Ovary (tissue), 10 donors: ENCODE measurements around the gene PSME2. TPM values are rescaled to one million over a fixed set of nuclear protein-coding genes. Genes with fewer than 3 reads are reported as not detected.

Source experiments
- DNase-seq, 5 donors: peaks; one replicate each; pipeline ENCODE4 v3.0.0-alpha.2; 2019 to 2020
- H3K27ac ChIP-seq, 2 donors: fragments of 200-600 bp; one replicate each; pipeline versions ENCODE4 v1.5.1 to v1.8.0; 2019 to 2022
- H3K27me3 ChIP-seq: fragments of 200-600 bp; one replicate; pipeline ENCODE4 v1.8.0; 2022
- H3K36me3 ChIP-seq: fragments of 200-600 bp; sonication (generic); one replicate; pipeline ENCODE4 v1.5.1; 2019
- H3K4me1 ChIP-seq: one replicate; pipeline ENCODE4 v1.8.1; 2013; ENCODE audit warnings: mild to moderate bottlenecking, moderate library complexity; ENCODE audit not compliant: insufficient read depth
- H3K4me3 ChIP-seq: fragments of 200-600 bp; sonication (generic); one replicate; pipeline ENCODE4 v1.5.1; 2017
- H3K9me3 ChIP-seq, 2 donors: fragments of 200-600 bp in 1 of 2; sonication (generic) in 1 of 2; one replicate each; pipeline versions ENCODE4 v1.5.1 to v1.8.1; 2013 to 2019; ENCODE audit warnings: mild to moderate bottlenecking in 1 of 2, moderate library complexity in 1 of 2
- CTCF ChIP-seq, 3 donors: fragments of 450-650 bp in 2 of 3; fragments of 200-600 bp in 1 of 3; IDR thresholded peaks; one replicate each; pipeline versions ENCODE4 v1.5.1 to v1.8.0; 2016 to 2022; ENCODE audit warnings: antibody characterized with exemption in 3 of 3, mild to moderate bottlenecking in 1 of 3
- EP300 ChIP-seq: sonication (generic); formaldehyde crosslinking; IDR thresholded peaks from one replicate; pipeline ENCODE4 v1.6.1; 2017; ENCODE audit warnings: antibody characterized with exemption
- POLR2A ChIP-seq: fragments of 450-650 bp; IDR thresholded peaks from one replicate; pipeline ENCODE4 v1.6.1; 2017; ENCODE audit warnings: antibody characterized with exemption, mild to moderate bottlenecking, moderate library complexity
- WGBS, 3 donors: extraction: QIAGEN DNeasy Blood & Tissue Kit in 1 of 3; methylation state at CpG; one replicate each; pipeline versions ENCODE4 v1.1.5 to v1.1.7; 2013 to 2017; 5-methylcytosine and 5-hydroxymethylcytosine counted together
- intact Hi-C, 4 donors: fragments of 100-400 bp; cut with DNase I; formaldehyde crosslinking; loops; one replicate each; pipeline versions ENCODE4 v1.11.0 to v1.15.1; 2022 to 2023
- long read RNA-seq, 3 donors: library from polyadenylated mRNA in 2 of 3; unstranded in 2 of 3; transcript quantifications; one replicate each; pipeline ENCODE4 v2.0.0 and lab custom pipeline, GENCODE V29; 2021 to 2026
- polyA plus RNA-seq, 2 donors: library from polyadenylated mRNA; stranded (reverse); fragments of 200-250 nt in 1 of 2; fragments of 350-450 nt in 1 of 2; fragmentation: Illumina TruSeq in 1 of 2; extraction: RNeasy Lipid Tissue Mini Kit (QIAGEN cat#74804) in 1 of 2; gene quantifications; one replicate each; pipeline ENCODE4 v1.2.3, GENCODE V29; 2013 to 2014
- total RNA-seq, 7 donors: library from RNA; depleted of rRNA in 2 of 7; stranded (reverse); fragments of >200 nt in 2 of 7; fragmentation: NEBNext Ultra II Directional in 3 of 7; extraction: Animal tissue kit (Norgen Biotek cat#: 25700) in 3 of 7; gene quantifications; one replicate each; pipeline versions ENCODE4 v1.1.0 to v1.2.4, GENCODE V29; 2016 to 2023
- donor health status: DM: no; HTN: no; CAD: no; lungs with moderate emphysema.
- donor health status: DM: no; HTN: no; CAD: no.
- donor health status: Bipolar disorder and iron deficiency.
- donor health status: DM: yes; HTN: yes; CAD: no.
- donor health status: DM: no; HTN: no; CAD: no.
- donor health status: DM: yes; HTN: yes; CAD: no.

PSME2 gene
- total RNA-seq = 100 to 1,000 TPM in 3 of 7 donors, 10 to 100 TPM in 4; 34.7 to 129 (median 95.6) TPM
- polyA plus RNA-seq = 100 to 1,000 TPM in 1 of 2 donors, 10 to 100 TPM in 1; 82.5 to 160 TPM
- long read RNA-seq, donor 1, transcript PSME2-201 (11 exons, 1,404 nt) = major isoform, 44 of 92 reads
- long read RNA-seq, donor 1, partial matches to known transcripts = 4 of 92 reads
- long read RNA-seq, donor 1, other reads (novel, unspliced or antisense) = 34 of 92 reads
- long read RNA-seq, donor 2, transcript PSME2-201 (11 exons, 1,404 nt) = major isoform, 38 of 45 reads
- long read RNA-seq, donor 2, partial matches to known transcripts = 0 of 45 reads
- long read RNA-seq, donor 2, other reads (novel, unspliced or antisense) = 0 of 45 reads
- long read RNA-seq, donor 3, transcript PSME2-205 (2 exons, 496 nt) = minor isoform, 6 of 85 reads
- long read RNA-seq, donor 3, transcript PSME2-201 (11 exons, 1,404 nt) = major isoform, 58 of 85 reads
- long read RNA-seq, donor 3, transcript PSME2-203 (11 exons, 1,502 nt) = minor isoform, 5 of 85 reads
- long read RNA-seq, donor 3, partial matches to known transcripts = 4 of 85 reads
- long read RNA-seq, donor 3, other reads (novel, unspliced or antisense) = 10 of 85 reads

- TF ChIP-seq CTCF (IDR thresholded peaks at IDR 0.05) = no peak
- no peak for TF ChIP-seq POLR2A
- no peak for TF ChIP-seq EP300
- Histone ChIP-seq H3K4me3 (peak within 1 kb of the TSS; percentile 94), H3K27me3 (no peaks in the 10 kb centered on the region), H3K4me1 (peaks cover 10% of the 10 kb centered on the region), H3K27ac (peak within 1 kb of the TSS; percentile 75 to 83), H3K36me3 (no peaks in the 10 kb centered on the region), H3K9me3 (no peaks in the 10 kb centered on the region)
- intact Hi-C loops = loop anchor here in 1 of 4 donors (10.0 kb wide), 1 partner anchor 218 kb away; the partner anchor contains the start of gene NFATC4
- peak; percentile 91 to 94 (median 91) for DNase-seq
- WGBS, 3 donors = 1 to 2% (median 1%) methylated on average over 25 of the region's 25 CpGs
These were observed at the start of gene PSME2 for GRCh38 chr14:24146453-24146977. Gene PSME2 (minus strand): TSS chr14:24146610. CDS start chr14:24146581, 29 bp downstream.

DNA sequence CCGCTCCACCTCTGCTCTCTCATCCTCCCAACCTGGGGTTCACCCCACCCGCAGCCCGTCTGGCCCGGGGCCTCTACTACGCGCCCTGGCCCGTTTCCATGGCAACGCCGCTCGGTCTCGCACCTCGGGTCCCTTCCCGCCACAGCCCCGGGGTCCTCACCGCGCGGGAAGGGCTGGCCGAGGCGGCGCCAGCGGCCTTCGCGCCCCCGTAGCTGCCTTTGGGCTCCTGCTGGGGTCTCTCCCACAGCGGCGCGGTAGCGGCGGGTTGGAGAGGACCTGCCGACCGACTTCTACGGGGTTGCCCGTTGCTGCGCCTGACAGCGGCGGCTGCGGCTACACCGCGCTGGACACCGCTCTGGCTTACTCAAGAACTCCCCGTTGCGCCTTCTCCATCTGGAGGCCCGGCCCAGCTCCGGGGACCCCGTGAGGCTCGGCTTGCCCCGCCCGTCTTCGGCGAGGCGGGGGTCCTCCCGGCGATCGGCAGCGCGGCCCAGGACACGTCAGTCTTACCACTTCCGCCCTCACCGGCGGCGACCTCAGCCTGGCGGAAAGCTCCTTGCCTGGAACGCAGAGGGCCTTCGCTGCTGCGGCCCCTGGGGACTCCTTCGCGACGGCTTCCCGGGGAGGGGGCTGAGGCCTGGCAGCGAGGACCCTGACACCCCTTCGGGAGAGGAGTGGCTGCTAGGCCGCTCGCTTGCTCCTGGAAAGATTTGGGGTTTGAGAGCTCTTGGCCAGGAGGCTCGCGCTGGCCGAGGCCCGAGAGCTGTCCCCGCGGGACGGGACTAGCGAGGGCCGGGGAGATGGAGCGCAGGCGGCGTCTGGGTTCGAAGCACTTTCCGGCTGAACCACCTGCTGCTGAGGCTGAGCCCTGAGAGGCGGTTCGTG is 49.0 kb upstream of the PSME2 start, which contains the start of gene TM9SF1:
Gene TM9SF1, minus strand, starts transcription at position 256 of the 885 bp plus-strand sequence. CDS start 422 bp downstream, outside the sequence.
- H3K4me3 ChIP-seq = peak within 1 kb of the TSS; percentile 97
- H3K9me3 ChIP-seq = no peaks in the 10 kb centered on the region
- WGBS, 3 donors = 0 to 1% (median 1%) methylated on average over 51 to 89 of the region's 89 CpGs
- no peaks in the 10 kb centered on the region for H3K27me3 ChIP-seq
- H3K36me3 ChIP-seq = no peaks in the 10 kb centered on the region
- intact Hi-C loops = no loop called here
- peaks cover 4% of the 10 kb centered on the region for H3K4me1 ChIP-seq
- TF ChIP-seq EP300 = no peak
- TF ChIP-seq CTCF (IDR thresholded peaks at IDR 0.05) = peak in 1 of 3 donors; percentile 10
- peak; percentile 69 for TF ChIP-seq POLR2A
- peak within 1 kb of the TSS; percentile 80 to 99 for H3K27ac ChIP-seq
- peak; percentile 86 to 94 (median 89) for DNase-seq

DNA sequence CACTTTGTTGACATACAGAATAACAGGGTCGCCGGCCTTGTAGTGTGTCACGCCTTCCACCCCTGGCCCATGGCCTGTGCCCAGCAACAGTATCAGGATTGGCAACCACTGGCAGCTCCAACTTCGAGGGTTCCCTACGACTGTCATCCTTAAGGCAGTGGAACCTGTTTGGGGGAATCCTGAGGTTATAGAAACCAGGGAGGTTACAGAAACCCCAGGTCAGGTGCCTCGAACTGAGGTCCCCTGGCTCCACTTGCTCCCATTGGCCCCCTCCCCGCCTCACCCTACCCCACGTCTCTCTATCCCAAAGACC is 48.4 kb upstream of the PSME2 start:
- Histone ChIP-seq H3K27me3 (no peaks in the 10 kb centered on the region), H3K36me3 (no peaks in the 10 kb centered on the region), H3K9me3 (no peaks in the 10 kb centered on the region), H3K27ac (peak overlapping the region; percentile 80 to 99), H3K4me3 (peak overlapping the region; percentile 97), H3K4me1 (peaks cover 4% of the 10 kb centered on the region)
- DNase-seq = no peak
- TF ChIP-seq CTCF (IDR thresholded peaks at IDR 0.05) = no peak
- TF ChIP-seq POLR2A = no peak
- no peak for TF ChIP-seq EP300
- whole genome bisulfite sequencing, 3 donors = 41 to 51% (median 45%) methylated on average over 8 of the region's 8 CpGs
- intact Hi-C loops = no loop called here
